B cell (primary cell): ENCODE measurements around the gene NAV2.

Source experiments
- CTCF ChIP-seq: fragments of 200-600 bp; IDR thresholded peaks from one replicate; pipeline ENCODE4 v1.8.0; 2022; ENCODE audit warnings: antibody characterized with exemption, mild to moderate bottlenecking
- EZH2 ChIP-seq: IDR thresholded peaks from 2 replicates; pipeline ENCODE4 v1.6.1; 2012; ENCODE audit warnings: borderline replicate concordance, low read depth, mild to moderate bottlenecking, moderate library complexity, low read length; ENCODE audit not compliant: insufficient read depth, poor library complexity, severe bottlenecking

GRCh38 chr11:19743622-19744021 is 31.0 kb downstream of the NAV2 start:
- TF ChIP-seq CTCF (no peak), EZH2 (no peak)
